SIG-M5 treated with dmso at 0.1 percent for 504 hours (cell line): ENCODE results near the gene HDAC3.

Source experiments
- DNase-seq: peaks from one replicate; lab custom pipeline; 2025; ENCODE audit not compliant: unreplicated experiment; lab: John Stamatoyannopoulos, UW

Gene HDAC3

DNA sequence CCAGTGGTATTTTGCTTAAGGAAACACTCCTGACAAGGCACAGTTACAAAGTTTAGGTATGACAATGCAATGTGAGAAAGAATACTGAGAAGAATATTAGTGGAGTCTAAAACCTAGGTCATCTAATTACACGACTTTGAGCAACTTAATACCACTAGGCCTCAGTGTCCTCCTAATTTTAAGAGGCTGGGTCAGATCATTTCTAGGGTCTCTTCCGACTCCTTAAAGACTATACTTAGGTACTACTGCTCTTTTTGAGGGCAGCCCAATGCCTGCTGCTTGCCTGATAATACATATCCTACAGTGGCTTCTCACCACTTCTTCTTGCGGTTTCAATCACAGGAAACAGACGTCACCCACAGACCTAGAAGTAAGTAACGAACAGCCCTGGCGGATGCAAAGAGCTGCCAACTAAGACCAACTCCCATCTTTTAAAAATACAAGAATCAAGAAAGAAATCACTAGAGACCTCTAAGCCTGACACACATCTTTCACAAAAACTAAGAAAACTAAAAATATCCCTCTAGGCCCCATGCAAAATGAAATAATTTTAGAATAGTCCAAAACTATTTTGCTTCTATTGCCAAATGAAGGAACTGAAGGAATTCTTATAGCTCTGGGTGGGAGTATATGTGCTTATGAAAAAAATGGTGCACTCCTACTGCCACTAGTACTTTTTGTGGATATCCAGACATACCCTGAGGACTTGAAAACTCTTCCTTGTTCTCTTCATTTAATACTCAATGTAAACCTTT, 30.9 kb downstream of the HDAC3 start:
- peak; percentile 97 for DNase-seq

DNA sequence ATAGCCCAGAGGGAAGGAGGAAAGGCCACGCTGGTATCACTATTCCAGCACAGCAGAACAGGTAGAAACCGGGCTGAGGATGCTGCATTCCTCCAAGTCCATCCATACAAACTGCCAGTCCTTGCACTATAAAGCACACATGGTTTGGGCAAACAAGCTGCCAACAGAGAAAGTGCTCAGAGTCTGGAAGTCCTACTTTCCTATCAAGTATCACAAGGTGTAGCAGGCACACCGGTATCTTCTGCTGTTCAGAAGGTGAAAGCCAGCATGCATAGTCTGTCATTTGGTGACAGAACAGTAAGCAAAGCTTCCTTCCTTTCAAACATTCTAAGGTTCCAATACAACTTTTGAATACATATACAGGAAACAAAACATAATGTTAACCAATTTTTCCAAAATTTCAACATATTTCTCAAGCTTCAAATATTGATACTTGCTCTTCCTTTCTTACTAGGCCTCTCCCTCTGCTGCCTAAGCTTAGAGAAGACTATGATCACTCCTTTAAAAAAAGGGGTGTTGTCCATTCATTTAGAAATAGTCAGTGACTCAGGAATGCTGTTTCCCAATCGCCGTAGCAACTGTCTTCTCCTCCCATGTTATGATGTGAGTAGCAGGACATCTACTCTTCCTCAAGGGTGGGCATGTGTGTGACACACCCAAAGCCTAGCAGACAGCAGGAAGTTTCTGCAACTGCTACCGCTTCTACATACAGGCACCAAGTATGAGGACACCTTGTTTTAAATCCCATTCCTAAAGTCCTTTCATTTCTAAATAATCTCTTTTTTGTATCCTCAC, 32.5 kb downstream of the HDAC3 start:
- peak; percentile 99 for DNase-seq

DNA sequence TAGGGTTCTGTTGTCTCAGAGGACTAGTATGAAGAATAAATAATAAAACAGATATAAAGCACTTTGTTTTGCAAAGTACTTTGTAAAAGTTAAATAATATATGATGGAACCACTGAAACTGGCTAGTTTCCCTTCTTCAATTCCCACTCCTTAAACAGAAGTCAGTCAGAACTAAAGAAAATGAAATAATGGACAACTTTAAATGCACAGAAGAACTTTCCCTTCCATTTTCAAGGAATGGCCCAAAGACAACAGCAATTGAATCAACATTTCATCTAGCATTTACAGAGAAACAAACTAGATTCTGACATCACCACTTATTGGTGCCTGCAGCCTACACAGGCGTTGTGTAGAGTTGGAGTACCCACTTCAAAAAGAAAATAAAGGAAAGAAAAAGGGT, 34.0 kb downstream of the HDAC3 start:
- DNase-seq, result no peak

DNA sequence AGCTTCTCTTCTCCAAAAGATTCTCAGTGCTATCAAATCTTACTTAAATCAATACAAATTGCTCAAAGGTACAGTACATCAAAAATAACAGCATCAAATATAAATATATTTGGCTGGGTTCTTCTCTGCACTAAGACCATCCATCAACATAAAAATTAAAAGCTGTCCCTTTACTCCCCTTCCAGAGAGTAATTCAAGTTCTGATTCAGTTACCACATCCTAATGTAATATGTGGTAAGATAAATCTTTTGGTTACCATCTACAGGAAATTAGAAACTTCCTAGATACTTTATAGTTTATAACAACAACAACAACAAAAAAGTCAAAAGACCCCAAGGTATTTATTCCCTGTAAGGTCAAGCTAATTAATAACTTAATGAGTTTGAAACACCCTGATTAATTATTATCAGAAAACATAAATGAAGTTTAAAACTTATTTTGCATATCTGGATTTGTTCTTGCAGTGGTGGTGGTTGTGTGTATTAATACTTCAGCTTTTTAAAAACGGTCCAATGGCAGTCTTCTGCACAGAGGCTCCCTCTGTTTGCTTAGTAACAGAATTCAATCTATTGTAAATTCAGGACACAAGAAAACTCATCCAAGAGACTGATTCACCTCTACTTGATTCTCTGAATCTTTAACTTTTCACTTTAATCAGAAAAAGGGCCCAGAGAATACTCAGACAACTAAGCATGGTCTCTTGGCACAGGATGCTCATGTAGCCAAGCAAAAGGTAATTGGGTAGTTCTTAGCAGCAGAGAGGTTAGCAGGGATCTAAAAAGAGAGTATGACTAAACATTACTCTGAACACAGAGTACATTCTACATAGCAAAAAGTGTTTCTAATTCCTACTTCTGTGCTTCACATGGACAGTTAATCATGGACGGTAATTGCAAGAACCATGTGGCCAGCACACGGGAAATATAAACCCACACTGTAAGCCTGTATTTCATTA, 38.0 kb downstream of the HDAC3 start:
- no peak for DNase-seq

DNA sequence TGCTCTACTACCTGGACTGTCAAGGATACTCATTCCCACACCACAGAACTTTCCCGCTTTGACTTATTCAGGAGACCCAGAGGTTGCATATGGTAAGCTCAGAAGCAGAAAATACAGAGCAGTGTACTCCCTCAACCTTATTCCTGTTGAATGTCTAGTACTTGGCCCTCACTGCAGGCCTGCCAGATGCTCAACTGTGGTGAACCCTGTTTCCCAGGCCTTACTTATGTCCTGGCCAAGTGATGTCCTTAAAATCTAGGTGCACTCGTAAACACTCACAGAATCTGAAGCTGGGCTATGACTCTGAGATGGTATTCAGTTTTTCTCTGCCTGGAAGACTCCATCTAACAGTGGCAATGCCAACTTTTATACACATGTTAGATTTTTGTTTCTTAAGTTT, 38.8 kb downstream of the HDAC3 start:
- DNase-seq, result no peak

DNA sequence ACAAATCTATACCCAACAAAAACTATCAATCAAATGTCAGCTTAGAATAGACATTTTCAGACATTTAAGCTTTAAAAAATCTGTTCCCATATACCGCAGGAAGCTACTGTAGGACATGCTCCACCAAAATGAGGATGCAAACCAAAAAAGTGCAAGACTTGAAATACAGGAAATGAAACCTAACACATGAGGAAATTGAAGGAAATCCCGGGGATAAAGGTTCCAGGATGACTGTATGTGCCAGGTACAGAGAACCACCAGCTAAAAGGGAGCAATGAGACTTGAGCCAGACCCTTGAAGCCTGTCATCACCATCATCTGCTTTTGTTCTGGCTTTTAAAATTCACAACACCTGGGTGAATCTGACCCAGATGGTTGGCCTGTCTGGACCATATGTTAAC, 39.3 kb downstream of the HDAC3 start:
- peak; percentile 68 for DNase-seq

DNA sequence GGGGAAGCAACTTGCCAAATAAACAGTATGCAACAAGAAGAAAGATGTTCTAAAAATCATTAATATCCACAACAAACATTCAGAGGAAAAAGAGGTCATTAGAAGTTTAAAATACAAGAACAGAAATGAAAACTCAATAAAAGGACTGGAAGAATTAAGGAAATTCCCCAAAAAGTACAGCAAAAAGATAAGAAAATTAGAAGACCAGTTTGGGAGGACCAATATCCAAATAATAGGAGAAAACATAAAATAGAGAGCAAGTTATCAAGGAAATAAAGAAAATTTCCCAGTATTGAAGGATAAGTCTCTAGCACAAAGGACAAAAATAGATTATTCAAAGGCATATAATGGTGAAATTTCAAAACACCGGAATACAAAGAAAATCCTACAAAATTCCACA, 39.8 kb downstream of the HDAC3 start:
- DNase-seq, result no peak

DNA sequence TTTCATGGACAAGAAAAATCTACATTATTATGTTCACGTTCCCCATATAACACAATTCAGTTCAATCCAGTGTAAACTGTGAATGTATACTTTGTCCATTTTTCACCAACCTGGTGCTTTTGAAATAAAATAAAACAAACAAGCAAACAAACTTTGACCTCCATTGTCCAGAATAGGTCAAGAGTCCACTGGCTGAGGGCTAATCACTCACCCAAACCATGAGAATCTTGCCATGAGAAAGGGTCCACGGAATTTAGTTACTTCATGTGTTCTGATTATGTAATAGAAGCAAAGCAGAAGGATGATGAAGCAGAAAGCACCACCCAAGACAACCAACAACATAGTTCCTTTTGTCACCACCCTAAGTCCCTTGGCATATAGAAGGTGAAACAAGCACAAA, 46.5 kb downstream of the HDAC3 start:
- peak; percentile 51 for DNase-seq

DNA sequence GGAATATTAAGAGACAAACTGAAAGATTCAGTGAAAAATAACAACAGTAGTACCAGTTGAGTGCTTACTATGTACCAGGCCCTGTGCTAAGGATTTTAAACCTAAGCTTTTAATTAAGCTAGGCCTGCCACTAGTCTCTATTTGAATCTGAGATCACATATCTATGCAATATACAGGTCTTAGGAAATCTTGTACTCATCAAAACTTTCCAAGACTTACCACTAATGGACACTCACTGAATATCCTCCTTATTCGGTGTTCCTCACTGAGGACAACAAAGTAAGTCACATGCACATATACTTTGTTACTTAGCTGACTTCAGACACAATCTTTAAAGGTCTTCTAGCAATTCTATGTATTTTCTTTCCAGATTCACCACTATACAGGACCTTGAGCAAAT, 50.4 kb downstream of the HDAC3 start:
- no peak for DNase-seq

DNA sequence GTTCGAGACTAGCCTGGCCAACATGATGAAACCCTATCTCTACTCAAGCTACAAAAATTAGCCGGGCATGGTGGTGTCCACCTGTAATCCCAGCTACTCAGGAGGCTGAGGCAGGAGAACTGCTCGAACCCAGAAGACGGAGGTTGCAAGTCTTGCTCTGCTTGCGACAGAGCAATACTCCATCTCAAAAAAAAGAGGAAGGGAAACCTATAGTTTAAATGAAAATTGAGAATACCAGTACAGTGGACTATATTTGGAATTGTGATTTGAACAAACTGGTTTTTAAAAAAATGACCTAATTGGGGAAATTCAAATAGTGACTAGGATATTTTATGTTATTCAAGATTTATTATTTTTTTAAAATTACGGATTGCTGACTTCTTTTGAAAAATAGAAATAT, 51.1 kb downstream of the HDAC3 start:
- peak; percentile 79 for DNase-seq

DNA sequence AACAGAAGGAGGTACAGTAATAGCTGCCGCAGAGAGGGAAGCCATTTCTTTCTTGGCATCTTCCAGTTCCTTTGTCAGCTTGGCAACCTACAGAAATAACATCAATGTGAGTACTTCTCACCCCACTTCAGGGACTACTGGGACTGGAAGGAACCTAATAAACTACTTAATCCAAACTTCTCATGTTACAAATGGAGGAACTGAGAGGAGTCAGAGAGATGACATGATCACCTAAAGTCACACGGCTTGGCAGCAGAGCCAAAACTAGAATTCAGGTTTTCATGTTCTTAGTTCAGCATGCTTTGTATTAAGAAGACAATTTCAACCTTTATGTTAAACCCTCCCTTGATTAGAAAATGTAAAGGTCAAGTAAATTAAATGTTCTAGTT, 62.5 kb downstream of the HDAC3 start:
- no peak for DNase-seq

DNA sequence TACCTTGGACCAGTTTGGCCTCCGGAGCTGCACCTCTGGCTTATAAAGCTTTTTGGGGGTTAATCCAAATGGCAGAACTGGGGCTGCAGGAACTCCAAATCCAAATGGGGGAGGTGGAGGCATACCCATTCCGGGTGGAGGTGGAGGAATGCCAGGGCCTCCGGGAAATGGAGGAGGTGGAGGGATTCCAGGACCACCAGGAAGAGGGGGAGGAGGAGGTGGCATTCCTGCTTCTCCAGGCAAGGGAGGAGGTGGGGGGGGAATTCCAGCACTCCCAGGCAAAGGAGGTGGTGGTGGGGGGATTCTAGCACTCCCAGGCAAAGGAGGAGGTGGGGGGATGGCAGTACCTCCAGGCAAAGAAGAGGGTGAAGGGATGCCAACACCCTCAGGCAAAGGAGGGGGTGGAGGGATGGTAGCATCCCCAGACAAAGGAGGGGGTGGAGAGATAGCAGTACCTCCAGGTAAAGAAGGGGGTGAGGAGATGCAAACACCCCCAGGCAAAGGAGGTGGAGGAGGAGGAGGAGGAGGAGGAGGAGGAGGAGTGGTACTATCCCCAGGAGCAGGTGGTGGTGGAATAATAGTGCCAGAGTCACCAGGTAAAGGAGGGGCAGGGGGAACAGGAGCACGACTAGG, 63.0 kb downstream of the HDAC3 start:
- no peak for DNase-seq
